Glomerular endothelial cell (primary cell): ENCODE data around the gene DGKZ. TPM values are rescaled to one million over a fixed set of nuclear protein-coding genes. Genes with fewer than 3 reads are reported as not detected.
"Not testable (repeated sequence)": the region's sequence is repeated elsewhere in the genome, so short reads cannot be mapped to it uniquely, and the experiment has no call there.

Experiments used
- DNase-seq: peaks from one replicate; pipeline ENCODE4 v3.0.0-alpha.2; 2011; ENCODE audit warnings: low read depth, low spot score; ENCODE audit errors: extremely low read depth
- total RNA-seq: library from RNA; depleted of rRNA; stranded (reverse); fragments of >200 nt; gene quantifications from 2 replicates; pipeline ENCODE4 v1.2.3, GENCODE V29; 2015

The DGKZ gene
- total RNA-seq: 105 and 139 TPM in 2 replicates

GRCh38 chr11:46346886-46347636 is at the start of gene DGKZ:
Gene DGKZ (plus strand): TSS chr11:46347463. CDS start chr11:46347660, 197 bp downstream.
- DNase-seq: no peak

- DNase-seq: no peak
These were observed 48.4 kb upstream of the DGKZ start for GRCh38 chr11:46298699-46299433.

- DNase-seq: no peak
These were observed 47.8 kb upstream of the DGKZ start for GRCh38 chr11:46299451-46299961.

GRCh38 chr11:46300270-46300669 is 47.0 kb upstream of the DGKZ start:
- no peak for DNase-seq

GRCh38 chr11:46302866-46303265 is 44.4 kb upstream of the DGKZ start:
- no peak for DNase-seq

- DNase-seq: not testable (repeated sequence)
These were observed 43.2 kb upstream of the DGKZ start for GRCh38 chr11:46304036-46304435.

- no peak for DNase-seq
These were observed 42.6 kb upstream of the DGKZ start for GRCh38 chr11:46304605-46305179.

- no peak for DNase-seq
These were observed 42.0 kb upstream of the DGKZ start for GRCh38 chr11:46305295-46305694.

GRCh38 chr11:46306296-46306853 is 40.9 kb upstream of the DGKZ start:
- DNase-seq: no peak

- no peak for DNase-seq
These were observed 39.9 kb upstream of the DGKZ start for GRCh38 chr11:46307369-46307768.

- DNase-seq: no peak
These were observed 39.4 kb upstream of the DGKZ start for GRCh38 chr11:46307785-46308341.

- DNase-seq: no peak
These were observed 38.4 kb upstream of the DGKZ start for GRCh38 chr11:46308631-46309419.

GRCh38 chr11:46309814-46310259 is 37.4 kb upstream of the DGKZ start:
- DNase-seq: no peak

- DNase-seq: peak; percentile 42
These were observed 32.1 kb upstream of the DGKZ start for GRCh38 chr11:46315033-46315738.

GRCh38 chr11:46315783-46316563 is 31.3 kb upstream of the DGKZ start:
- DNase-seq: no peak

GRCh38 chr11:46319074-46319453 is 28.2 kb upstream of the DGKZ start:
- DNase-seq: no peak

GRCh38 chr11:46321757-46322156 is 25.5 kb upstream of the DGKZ start:
- DNase-seq: no peak

- no peak for DNase-seq
These were observed 24.5 kb upstream of the DGKZ start for GRCh38 chr11:46322759-46323158.
